ENCODE data around the gene CTPS1. TPM values are rescaled to one million over a fixed set of nuclear protein-coding genes. Genes with fewer than 3 reads are reported as not detected.

CTPS1 gene
- total RNA-seq, 1 experiment from 2014 or later, result 63.1 TPM

GRCh38 chr1:40982721-40983120, 3.2 kb downstream of the CTPS1 start:
- BruUV-seq (replicated peaks), result no TSS peak
- Mint-ChIP-seq H3K27me3 (ENCODE audit: insufficient read depth, unreplicated experiment) (no peaks in the 10 kb centered on the region), H3K4me1 (ENCODE audit: low read depth, unreplicated experiment) (peaks cover 24% of the 10 kb centered on the region), H3K36me3 (ENCODE audit: insufficient read depth, unreplicated experiment) (peaks cover 56% of the 10 kb centered on the region), H3K27ac (ENCODE audit: unreplicated experiment) (no peak overlapping the region), H3K9me3 (ENCODE audit: unreplicated experiment) (no peaks in the 10 kb centered on the region), H3K4me3 (ENCODE audit: unreplicated experiment) (no peak overlapping the region)
- H3K4me3 ChIP-seq (ENCODE audit: low read depth, low read length), result no peak overlapping the region
- ChIA-PET POLR2A (no interaction called here), CTCF (no interaction called here)
- H3K36me3 ChIP-seq (ENCODE audit: control insufficient read depth, insufficient read depth, low read length), result no peaks in the 10 kb centered on the region
- H3K9me3 ChIP-seq, result no peaks in the 10 kb centered on the region
- DNase-seq, result no peak
- no peaks in the 10 kb centered on the region for H3K27me3 ChIP-seq (replicated peaks; ENCODE audit: control insufficient read depth, insufficient read depth, low read length)
- peaks cover 62% of the 10 kb centered on the region for H3K4me1 ChIP-seq
- intact Hi-C loops (cut with micrococcal nuclease; ENCODE audit: unreplicated experiment), result no loop called here
- no peak for TF ChIP-seq CTCF (IDR thresholded peaks at IDR 0.05; ENCODE audit: insufficient read depth in 1 of 2, low read depth in 1 of 2, low read length in 1 of 2, severe bottlenecking in 1 of 2, unreplicated experiment in 1 of 2)

DNA sequence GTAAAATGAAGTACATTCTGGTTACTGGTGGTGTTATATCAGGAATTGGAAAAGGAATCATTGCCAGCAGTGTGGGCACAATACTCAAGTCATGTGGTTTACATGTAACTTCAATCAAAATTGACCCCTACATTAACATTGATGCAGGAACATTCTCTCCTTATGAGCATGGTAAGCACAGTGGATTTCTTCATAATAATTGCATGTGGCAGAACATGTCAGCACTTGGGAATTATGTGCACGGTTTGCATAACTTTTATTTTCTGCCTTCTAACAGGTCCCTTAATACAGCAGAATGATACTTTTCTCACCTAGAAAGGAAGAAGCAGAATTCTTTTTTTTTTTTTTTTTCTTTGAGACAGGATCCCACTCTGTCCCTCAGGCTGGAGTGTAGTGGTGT, 3.8 kb downstream of the CTPS1 start:
- no peak overlapping the region for H3K4me3 ChIP-seq (ENCODE audit: low read depth, low read length)
- no peak for TF ChIP-seq CTCF (IDR thresholded peaks at IDR 0.05; ENCODE audit: insufficient read depth in 1 of 2, low read depth in 1 of 2, low read length in 1 of 2, severe bottlenecking in 1 of 2, unreplicated experiment in 1 of 2)
- POLR2A ChIA-PET, result no interaction called here
- CTCF ChIA-PET, result no interaction called here
- Mint-ChIP-seq H3K27ac (ENCODE audit: unreplicated experiment) (no peak overlapping the region), H3K36me3 (ENCODE audit: insufficient read depth, unreplicated experiment) (peaks cover 61% of the 10 kb centered on the region), H3K4me3 (ENCODE audit: unreplicated experiment) (no peak overlapping the region), H3K9me3 (ENCODE audit: unreplicated experiment) (no peaks in the 10 kb centered on the region), H3K27me3 (ENCODE audit: insufficient read depth, unreplicated experiment) (no peaks in the 10 kb centered on the region), H3K4me1 (ENCODE audit: low read depth, unreplicated experiment) (peaks cover 24% of the 10 kb centered on the region)
- H3K4me1 ChIP-seq, result peaks cover 59% of the 10 kb centered on the region
- H3K27me3 ChIP-seq (replicated peaks; ENCODE audit: control insufficient read depth, insufficient read depth, low read length), result no peaks in the 10 kb centered on the region
- no peaks in the 10 kb centered on the region for H3K36me3 ChIP-seq (ENCODE audit: control insufficient read depth, insufficient read depth, low read length)
- BruUV-seq (replicated peaks), result no TSS peak
- intact Hi-C loops (cut with micrococcal nuclease; ENCODE audit: unreplicated experiment), result no loop called here
- H3K9me3 ChIP-seq, result no peaks in the 10 kb centered on the region
- no peak for DNase-seq

GRCh38 chr1:40984066-40984465, 4.6 kb downstream of the CTPS1 start:
- ChIA-PET CTCF (no interaction called here), POLR2A (no interaction called here)
- BruUV-seq (replicated peaks), result no TSS peak
- DNase-seq, result no peak
- H3K4me3 Mint-ChIP-seq (ENCODE audit: unreplicated experiment), result no peak overlapping the region
- no peaks in the 10 kb centered on the region for H3K9me3 ChIP-seq
- intact Hi-C loops (cut with micrococcal nuclease; ENCODE audit: unreplicated experiment), result no loop called here
- H3K36me3 ChIP-seq (ENCODE audit: control insufficient read depth, insufficient read depth, low read length), result no peaks in the 10 kb centered on the region; the same call in 1 of the 2 replicates
- H3K27me3 Mint-ChIP-seq (ENCODE audit: insufficient read depth, unreplicated experiment), result no peaks in the 10 kb centered on the region
- H3K4me1 Mint-ChIP-seq (ENCODE audit: low read depth, unreplicated experiment), result peaks cover 24% of the 10 kb centered on the region
- H3K27me3 ChIP-seq (replicated peaks; ENCODE audit: control insufficient read depth, insufficient read depth, low read length), result no peaks in the 10 kb centered on the region
- H3K27ac Mint-ChIP-seq (ENCODE audit: unreplicated experiment), result no peak overlapping the region
- no peak overlapping the region for H3K4me3 ChIP-seq (ENCODE audit: low read depth, low read length)
- no peaks in the 10 kb centered on the region for H3K9me3 Mint-ChIP-seq (ENCODE audit: unreplicated experiment)
- H3K36me3 Mint-ChIP-seq (ENCODE audit: insufficient read depth, unreplicated experiment), result peaks cover 69% of the 10 kb centered on the region
- H3K4me1 ChIP-seq, result peaks cover 55% of the 10 kb centered on the region
- TF ChIP-seq CTCF (IDR thresholded peaks at IDR 0.05; ENCODE audit: insufficient read depth in 1 of 2, low read depth in 1 of 2, low read length in 1 of 2, severe bottlenecking in 1 of 2, unreplicated experiment in 1 of 2), result no peak

Measured in Caco-2 (cell line).